Loucy (cell line): ENCODE measurements around the gene AFF3.

ENCODE experiments used
- EZH2phosphoT487 ChIP-seq: fragments of 200-600 bp; IDR thresholded peaks from 2 replicates; pipeline ENCODE4 v1.6.1; 2018; ENCODE audit warnings: antibody characterized with exemption, mild to moderate bottlenecking, moderate library complexity, borderline replicate concordance
- TF ChIP-seq, protein P1 (sequence below): fragments of 200-600 bp; sonication (generic); conservative IDR thresholded peaks from 2 replicates; pipeline ENCODE4 v1.5.1; 2014; ENCODE audit warnings: mild to moderate bottlenecking, antibody characterized with exemption, low read length

DNA sequence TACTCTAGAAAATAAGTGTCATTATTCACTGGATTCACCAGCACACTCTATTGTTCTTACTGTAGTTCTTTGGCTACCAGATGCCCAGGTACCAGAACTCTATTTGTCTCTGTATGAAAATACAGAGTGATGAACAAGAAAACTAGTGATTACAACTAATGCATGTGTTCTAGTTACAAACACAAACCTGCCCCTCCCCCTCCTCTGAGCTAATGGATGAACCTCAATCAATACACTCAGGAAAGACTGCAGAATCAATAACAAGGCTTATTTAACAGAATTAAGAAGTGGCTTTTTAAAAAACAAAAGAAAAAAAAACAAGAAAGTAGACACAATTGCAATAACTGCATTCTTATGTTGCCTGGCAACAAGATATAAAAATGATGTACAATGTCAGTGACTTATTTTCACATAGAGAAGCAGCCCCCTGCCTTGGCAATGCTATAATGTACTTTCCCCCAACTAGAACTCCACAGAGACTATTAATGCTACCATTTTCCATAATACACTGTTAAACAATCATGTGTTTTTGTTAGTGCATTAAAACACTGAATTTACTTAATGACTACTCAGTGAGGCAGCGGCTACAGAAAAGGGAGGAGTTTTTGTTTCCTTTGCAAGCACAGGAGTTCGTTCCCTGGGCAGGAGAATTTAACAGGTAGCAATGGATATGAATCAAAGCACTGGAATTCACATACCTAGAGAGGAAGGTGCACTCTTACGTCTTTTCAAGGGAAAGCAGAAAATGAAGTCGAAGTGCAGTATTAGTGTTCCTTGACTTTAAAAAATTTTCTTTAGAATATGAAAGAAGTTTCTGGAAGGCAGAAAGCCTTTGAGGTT, 333.8 kb downstream of the AFF3 start:
- TF ChIP-seq, protein P1, sequence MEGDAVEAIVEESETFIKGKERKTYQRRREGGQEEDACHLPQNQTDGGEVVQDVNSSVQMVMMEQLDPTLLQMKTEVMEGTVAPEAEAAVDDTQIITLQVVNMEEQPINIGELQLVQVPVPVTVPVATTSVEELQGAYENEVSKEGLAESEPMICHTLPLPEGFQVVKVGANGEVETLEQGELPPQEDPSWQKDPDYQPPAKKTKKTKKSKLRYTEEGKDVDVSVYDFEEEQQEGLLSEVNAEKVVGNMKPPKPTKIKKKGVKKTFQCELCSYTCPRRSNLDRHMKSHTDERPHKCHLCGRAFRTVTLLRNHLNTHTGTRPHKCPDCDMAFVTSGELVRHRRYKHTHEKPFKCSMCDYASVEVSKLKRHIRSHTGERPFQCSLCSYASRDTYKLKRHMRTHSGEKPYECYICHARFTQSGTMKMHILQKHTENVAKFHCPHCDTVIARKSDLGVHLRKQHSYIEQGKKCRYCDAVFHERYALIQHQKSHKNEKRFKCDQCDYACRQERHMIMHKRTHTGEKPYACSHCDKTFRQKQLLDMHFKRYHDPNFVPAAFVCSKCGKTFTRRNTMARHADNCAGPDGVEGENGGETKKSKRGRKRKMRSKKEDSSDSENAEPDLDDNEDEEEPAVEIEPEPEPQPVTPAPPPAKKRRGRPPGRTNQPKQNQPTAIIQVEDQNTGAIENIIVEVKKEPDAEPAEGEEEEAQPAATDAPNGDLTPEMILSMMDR, result no peak
- no peak for TF ChIP-seq EZH2phosphoT487
